A549 (cell line): ENCODE measurements around the gene ARFRP1. TPM values are rescaled to one million over a fixed set of nuclear protein-coding genes. Genes with fewer than 3 reads are reported as not detected.

Experiments
- ATAC-seq, 2 experiments: fragments of 200-7000 bp in 1 of 2; fragments of >200 bp in 1 of 2; cut with Nextera tagmentation in 1 of 2; cut with Tn5 transposase in 1 of 2; 3 replicates each; pipeline versions ENCODE4 v1.8.0 to v1.9.1; 2018 to 2020; ENCODE audit warnings: mild to moderate bottlenecking in 1 of 2, moderate library complexity in 1 of 2
- CTCF ChIA-PET: fragments of 300-600 bp; sonication (Branson Sonifier 250); formaldehyde crosslinking; extraction: SDS; loops from one replicate; lab custom pipeline; 2021; ENCODE audit warnings: antibody characterized with exemption, inconsistent platforms; lab: Yijun Ruan, JAX
- POLR2A ChIA-PET: fragments of 350-600 bp; formaldehyde crosslinking; extraction: SDS; loops from one replicate; lab custom pipeline; 2021; ENCODE audit warnings: antibody characterized with exemption, inconsistent platforms; lab: Yijun Ruan, JAX
- DNase-seq, 2 experiments: peaks; one replicate each; pipeline versions ENCODE4 v3.0.0 to v3.0.0-alpha.2; 2011 to 2016; ENCODE audit warnings: low read depth in 1 of 2, low spot score in 1 of 2
- FAIRE-seq: peaks from 2 replicates; lab custom pipeline; 2011; peaks lifted over from hg19 to GRCh38; lab: Jason Lieb, UNC
- H3K27ac ChIP-seq, 2 experiments: fragments of >200 bp; sonication (Bioruptor Twin); formaldehyde crosslinking; 3 replicates each; pipeline ENCODE4 v1.5.1; 2016 to 2017
- H3K4me1 ChIP-seq: fragments of >200 bp; sonication (Bioruptor Twin); formaldehyde crosslinking; 3 replicates; pipeline ENCODE4 v1.6.1; 2016
- H3K4me2 ChIP-seq: fragments of >200 bp; sonication (Bioruptor Twin); formaldehyde crosslinking; 3 replicates; pipeline ENCODE4 v1.6.1; 2016
- H3K4me3 ChIP-seq: fragments of >200 bp; sonication (Bioruptor Twin); formaldehyde crosslinking; 3 replicates; pipeline ENCODE4 v1.5.1; 2016
- H3K9me3 ChIP-seq: fragments of >200 bp; sonication (Bioruptor Twin); formaldehyde crosslinking; 3 replicates; pipeline ENCODE4 v1.6.1; 2016
- CBX2 ChIP-seq: fragments of 200-600 bp; sonication (generic); IDR thresholded peaks from 2 replicates; pipeline ENCODE4 v1.6.1; 2016; ENCODE audit warnings: low read depth, mild to moderate bottlenecking, borderline replicate concordance
- ESRRA ChIP-seq: fragments of 150-350 bp; IDR thresholded peaks from 2 replicates; pipeline ENCODE4 v1.6.1; 2014; ENCODE audit warnings: mild to moderate bottlenecking, low read length, borderline replicate concordance
- FOSB ChIP-seq: fragments of 250-450 bp; sonication (Bioruptor Pico); IDR thresholded peaks from 2 replicates; pipeline ENCODE4 v1.5.0; 2020; ENCODE audit warnings: mild to moderate bottlenecking, moderate library complexity
- FOXS1 ChIP-seq: fragments of 250-450 bp; sonication (Bioruptor Pico); IDR thresholded peaks from 2 replicates; pipeline ENCODE4 v1.5.0; 2020; ENCODE audit warnings: mild to moderate bottlenecking, moderate library complexity
- HDAC2 ChIP-seq: fragments of 200-600 bp; sonication (generic); IDR thresholded peaks from 2 replicates; pipeline ENCODE4 v1.6.1; 2016
- HEYL ChIP-seq: fragments of 250-450 bp; sonication (Bioruptor Pico); IDR thresholded peaks from 2 replicates; pipeline ENCODE4 v1.8.0; 2021; ENCODE audit warnings: mild to moderate bottlenecking, moderate library complexity
- HOXB13 ChIP-seq: fragments of 250-450 bp; sonication (Bioruptor Pico); IDR thresholded peaks from 2 replicates; pipeline ENCODE4 v1.5.0; 2020; ENCODE audit warnings: low read depth, mild to moderate bottlenecking, moderate library complexity
- HOXB5 ChIP-seq: fragments of 250-450 bp; sonication (Bioruptor Pico); IDR thresholded peaks from 2 replicates; pipeline ENCODE4 v1.5.0; 2020; ENCODE audit warnings: mild to moderate bottlenecking, moderate library complexity
- JUN ChIP-seq, 2 experiments: fragments of >200 bp; sonication (Bioruptor Twin); formaldehyde crosslinking; IDR thresholded peaks; 2 replicates in 1 of 2; 3 replicates in 1 of 2; pipeline ENCODE4 v1.6.1; 2016 to 2017
- KDM1A ChIP-seq: fragments of 200-600 bp; sonication (generic); IDR thresholded peaks from 2 replicates; pipeline ENCODE4 v1.6.1; 2016; ENCODE audit warnings: low read depth, mild to moderate bottlenecking
- KDM5A ChIP-seq: fragments of 200-600 bp; sonication (generic); IDR thresholded peaks from 2 replicates; pipeline ENCODE4 v1.6.1; 2016; ENCODE audit warnings: antibody characterized with exemption, mild to moderate bottlenecking
- MAZ ChIP-seq: fragments of 150-350 bp; IDR thresholded peaks from 2 replicates; pipeline ENCODE4 v1.6.1; 2014; ENCODE audit warnings: antibody characterized with exemption, low read depth, low read length, borderline replicate concordance
- NFE2L2 ChIP-seq: fragments of 150-350 bp; conservative IDR thresholded peaks from 2 replicates; pipeline ENCODE4 v1.6.1; 2014; ENCODE audit warnings: low read length
- PHF8 ChIP-seq: fragments of 200-600 bp; sonication (generic); IDR thresholded peaks from 2 replicates; pipeline ENCODE4 v1.6.1; 2016; ENCODE audit warnings: low read depth, mild to moderate bottlenecking, antibody characterized with exemption, moderate library complexity, borderline replicate concordance
- POLR2A ChIP-seq: IDR thresholded peaks from 2 replicates; pipeline ENCODE4 v1.6.1; 2012; ENCODE audit warnings: mild to moderate bottlenecking, low read length
- RAD21 ChIP-seq, 2 experiments: fragments of >200 bp in 1 of 2; sonication (Bioruptor Twin) in 1 of 2; formaldehyde crosslinking in 1 of 2; IDR thresholded peaks in 1 of 2; conservative IDR thresholded peaks in 1 of 2; 2 replicates in 1 of 2; 3 replicates in 1 of 2; pipeline ENCODE4 v1.6.1; 2012 to 2018; ENCODE audit warnings: inconsistent platforms in 1 of 2
- RFX5 ChIP-seq: fragments of 450-650 bp; IDR thresholded peaks from 2 replicates; pipeline ENCODE4 v1.7.1; 2014; ENCODE audit warnings: antibody characterized with exemption, mild to moderate bottlenecking, moderate library complexity
- RNF2 ChIP-seq: fragments of 200-600 bp; sonication (generic); IDR thresholded peaks from 2 replicates; pipeline ENCODE4 v1.6.1; 2016; ENCODE audit warnings: low read depth, mild to moderate bottlenecking, antibody characterized with exemption, moderate library complexity, borderline replicate concordance
- TFCP2L1 ChIP-seq: fragments of 250-450 bp; sonication (Bioruptor Pico); IDR thresholded peaks from 2 replicates; pipeline ENCODE4 v1.5.0; 2021; ENCODE audit warnings: mild to moderate bottlenecking
- ZFP36 ChIP-seq: fragments of 450-650 bp; IDR thresholded peaks from 2 replicates; pipeline ENCODE4 v1.6.1; 2014; ENCODE audit warnings: borderline replicate concordance; ENCODE audit not compliant: partially characterized antibody
- ZSCAN20 ChIP-seq: fragments of 250-450 bp; sonication (Bioruptor Pico); IDR thresholded peaks from 2 replicates; pipeline ENCODE4 v1.8.0; 2022; ENCODE audit warnings: mild to moderate bottlenecking, moderate library complexity
- WGBS: methylation state at CpG from one replicate; pipeline ENCODE4 v1.1.6; 2017; ENCODE audit errors: missing lambda C conversion rate; 5-methylcytosine and 5-hydroxymethylcytosine counted together
- polyA plus RNA-seq, 4 experiments: library from polyadenylated mRNA; depleted of rRNA in 3 of 4; stranded (reverse); fragments of >200 nt; fragmentation: RNase III in 1 of 4; extraction: RNeasy Plus Mini Kit Qiagen cat#74134 plus additional on column Dnase treatment in 1 of 4; gene quantifications; 2 replicates in 3 of 4; 3 replicates in 1 of 4; pipeline ENCODE4 v1.2.3, GENCODE V29; 2011 to 2017
- TF ChIP-seq, protein P1 (sequence below): fragments of 450-650 bp; IDR thresholded peaks from 2 replicates; pipeline ENCODE4 v1.6.1; 2014; ENCODE audit warnings: antibody characterized with exemption
- TF ChIP-seq, protein P2 (sequence below): fragments of 150-350 bp; IDR thresholded peaks from 2 replicates; pipeline ENCODE4 v1.6.1; 2014; ENCODE audit warnings: low read depth, mild to moderate bottlenecking, low read length
- TF ChIP-seq, protein P3 (sequence below): IDR thresholded peaks from 2 replicates; pipeline ENCODE4 v1.6.1; 2012
- TF ChIP-seq, protein P4 (sequence below): IDR thresholded peaks from 2 replicates; pipeline ENCODE4 v1.6.1; 2012; ENCODE audit warnings: low read depth, borderline replicate concordance
- TF ChIP-seq, protein P5 (sequence below): fragments of >200 bp; sonication (Bioruptor Twin); formaldehyde crosslinking; IDR thresholded peaks from 3 replicates; pipeline ENCODE4 v1.6.1; 2016
- TF ChIP-seq, protein P6 (sequence below): IDR thresholded peaks from 2 replicates; pipeline ENCODE4 v1.6.1; 2012

Gene ARFRP1
- polyA plus RNA-seq, 2 of the 4 experiments (the other 2 are of a cell fraction) = 25.1 to 29.7 TPM

DNA sequence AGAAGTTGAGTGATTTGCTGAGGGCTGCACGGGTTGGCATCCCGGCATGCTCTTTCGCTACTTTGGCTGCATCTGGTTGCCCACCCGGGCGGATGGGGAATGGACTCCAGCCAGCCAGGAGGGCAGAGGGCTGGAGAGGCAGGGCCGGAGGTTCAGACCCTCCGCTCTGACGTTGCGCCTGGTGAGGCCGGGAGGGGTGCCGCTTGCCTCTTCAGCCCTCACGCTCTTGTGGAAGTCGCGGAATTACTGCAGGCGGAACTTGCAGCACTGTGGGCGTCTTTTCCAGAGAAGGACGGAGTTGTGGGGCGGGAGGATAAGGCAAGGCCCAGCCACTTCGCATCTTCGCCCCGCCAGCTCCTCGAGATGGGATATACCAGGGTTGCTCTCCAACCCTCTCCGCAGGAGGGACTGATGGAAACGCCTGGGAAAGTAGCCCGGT, 49.0 kb downstream of the ARFRP1 start:
- Histone ChIP-seq H3K4me2 (peak overlapping the region; percentile 90), H3K27ac (peak overlapping the region; percentile 83 to 93), H3K4me3 (peak overlapping the region; percentile 74), H3K9me3 (no peaks in the 10 kb centered on the region), H3K4me1 (peaks cover 6% of the 10 kb centered on the region; the same call in 2 of the 3 replicates)
- 5% methylated on average over 24 of the region's 25 CpGs for WGBS
- CTCF ChIA-PET = interaction anchor here (1.2 to 2.0 kb wide), 2 partner anchors 30 to 121 kb away, joined by 4 to 7 read pairs; no protein-coding TSS in a partner anchor
- TF ChIP-seq CBX2 (no peak), JUN (IDR thresholded peaks at IDR 0.05) (no peak), ESRRA (no peak), HEYL (CRISPR knock-in tag) (no peak), ZSCAN20 (no peak), RFX5 (no peak), KDM1A (no peak), FOSB (CRISPR knock-in tag) (no peak), ZFP36 (no peak), RNF2 (no peak), NFE2L2 (no peak), TFCP2L1 (CRISPR knock-in tag) (no peak), PHF8 (no peak), HOXB5 (CRISPR knock-in tag) (no peak), POLR2A (no peak)
- TF ChIP-seq, protein P1, sequence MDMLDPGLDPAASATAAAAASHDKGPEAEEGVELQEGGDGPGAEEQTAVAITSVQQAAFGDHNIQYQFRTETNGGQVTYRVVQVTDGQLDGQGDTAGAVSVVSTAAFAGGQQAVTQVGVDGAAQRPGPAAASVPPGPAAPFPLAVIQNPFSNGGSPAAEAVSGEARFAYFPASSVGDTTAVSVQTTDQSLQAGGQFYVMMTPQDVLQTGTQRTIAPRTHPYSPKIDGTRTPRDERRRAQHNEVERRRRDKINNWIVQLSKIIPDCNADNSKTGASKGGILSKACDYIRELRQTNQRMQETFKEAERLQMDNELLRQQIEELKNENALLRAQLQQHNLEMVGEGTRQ = no peak
- TF ChIP-seq, protein P2, sequence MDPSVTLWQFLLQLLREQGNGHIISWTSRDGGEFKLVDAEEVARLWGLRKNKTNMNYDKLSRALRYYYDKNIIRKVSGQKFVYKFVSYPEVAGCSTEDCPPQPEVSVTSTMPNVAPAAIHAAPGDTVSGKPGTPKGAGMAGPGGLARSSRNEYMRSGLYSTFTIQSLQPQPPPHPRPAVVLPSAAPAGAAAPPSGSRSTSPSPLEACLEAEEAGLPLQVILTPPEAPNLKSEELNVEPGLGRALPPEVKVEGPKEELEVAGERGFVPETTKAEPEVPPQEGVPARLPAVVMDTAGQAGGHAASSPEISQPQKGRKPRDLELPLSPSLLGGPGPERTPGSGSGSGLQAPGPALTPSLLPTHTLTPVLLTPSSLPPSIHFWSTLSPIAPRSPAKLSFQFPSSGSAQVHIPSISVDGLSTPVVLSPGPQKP = no peak
- ATAC-seq (peak; percentile 51 to 53), FAIRE-seq (no peak), DNase-seq (no peak)
- POLR2A ChIA-PET = interaction anchor here (0.8 to 1.2 kb wide), 5 partner anchors 17 to 90 kb away, joined by 3 to 9 read pairs (median 5); partner anchors contain the start of genes ARFRP1, GMEB2 and ZGPAT

DNA sequence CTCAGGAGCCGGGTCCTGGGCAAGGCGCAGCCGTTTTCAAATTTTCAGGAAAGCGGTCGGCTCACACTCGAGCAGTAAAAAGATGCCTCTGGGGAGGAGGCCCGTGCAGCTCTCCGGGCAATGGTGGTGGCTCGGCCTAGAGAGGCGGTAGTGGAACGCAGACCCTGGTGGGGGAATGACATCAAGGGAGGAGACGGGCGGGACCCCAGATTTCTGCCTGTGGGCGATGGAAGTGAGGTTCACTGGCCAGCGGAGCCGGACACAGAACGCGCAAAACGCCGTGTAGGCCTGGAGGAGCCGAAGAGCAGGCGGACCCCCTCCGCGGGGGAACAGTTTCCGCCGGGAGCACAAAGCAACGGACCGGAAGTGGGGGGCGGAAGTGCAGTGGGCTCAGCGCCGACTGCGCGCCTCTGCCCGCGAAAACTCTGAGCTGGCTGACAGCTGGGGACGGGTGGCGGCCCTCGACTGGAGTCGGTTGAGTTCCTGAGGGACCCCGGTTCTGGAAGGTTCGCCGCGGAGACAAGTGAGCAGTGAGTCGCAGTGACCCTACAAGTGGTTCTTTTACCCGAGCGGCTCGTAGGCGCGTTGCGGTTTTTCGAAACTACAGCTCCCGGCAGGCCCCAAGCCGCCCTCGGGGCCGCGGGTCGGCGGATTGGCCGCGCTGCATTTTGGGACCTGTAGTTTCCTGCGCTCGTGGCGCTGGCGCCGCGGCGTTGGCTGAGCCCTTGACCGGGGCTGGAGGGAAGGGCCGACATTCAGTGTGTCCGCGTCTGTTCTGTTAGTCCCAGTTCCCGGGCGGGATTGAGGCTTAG, 49.6 kb downstream of the ARFRP1 start, which contains the start of gene RTEL1:
RTEL1 (plus strand) TSS at position 376 of the 812 bp plus-strand sequence. CDS start 1,091 bp downstream, outside the sequence.
- ATAC-seq = peak; percentile 95 to 98
- H3K27ac ChIP-seq = peak within 1 kb of the TSS; percentile 83 to 93
- DNase-seq = peak; percentile 92 to 97
- ChIA-PET CTCF (interaction anchor here (1.2 to 2.0 kb wide), 2 partner anchors 31 to 120 kb away, joined by 4 to 7 read pairs; no protein-coding TSS in a partner anchor), POLR2A (interaction anchor here (0.8 to 1.2 kb wide), 5 partner anchors 17 to 89 kb away, joined by 3 to 9 read pairs (median 5); partner anchors contain the start of genes ARFRP1, GMEB2 and ZGPAT)
- TF ChIP-seq, protein P3, sequence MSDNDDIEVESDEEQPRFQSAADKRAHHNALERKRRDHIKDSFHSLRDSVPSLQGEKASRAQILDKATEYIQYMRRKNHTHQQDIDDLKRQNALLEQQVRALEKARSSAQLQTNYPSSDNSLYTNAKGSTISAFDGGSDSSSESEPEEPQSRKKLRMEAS = peak; percentile 78
- peak; percentile 51; the same call in 1 of the 2 replicates for TF ChIP-seq RFX5
- TF ChIP-seq, protein P4, sequence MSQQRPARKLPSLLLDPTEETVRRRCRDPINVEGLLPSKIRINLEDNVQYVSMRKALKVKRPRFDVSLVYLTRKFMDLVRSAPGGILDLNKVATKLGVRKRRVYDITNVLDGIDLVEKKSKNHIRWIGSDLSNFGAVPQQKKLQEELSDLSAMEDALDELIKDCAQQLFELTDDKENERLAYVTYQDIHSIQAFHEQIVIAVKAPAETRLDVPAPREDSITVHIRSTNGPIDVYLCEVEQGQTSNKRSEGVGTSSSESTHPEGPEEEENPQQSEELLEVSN = peak; percentile 49; the same call in 1 of the 2 replicates
- TF ChIP-seq, protein P5, sequence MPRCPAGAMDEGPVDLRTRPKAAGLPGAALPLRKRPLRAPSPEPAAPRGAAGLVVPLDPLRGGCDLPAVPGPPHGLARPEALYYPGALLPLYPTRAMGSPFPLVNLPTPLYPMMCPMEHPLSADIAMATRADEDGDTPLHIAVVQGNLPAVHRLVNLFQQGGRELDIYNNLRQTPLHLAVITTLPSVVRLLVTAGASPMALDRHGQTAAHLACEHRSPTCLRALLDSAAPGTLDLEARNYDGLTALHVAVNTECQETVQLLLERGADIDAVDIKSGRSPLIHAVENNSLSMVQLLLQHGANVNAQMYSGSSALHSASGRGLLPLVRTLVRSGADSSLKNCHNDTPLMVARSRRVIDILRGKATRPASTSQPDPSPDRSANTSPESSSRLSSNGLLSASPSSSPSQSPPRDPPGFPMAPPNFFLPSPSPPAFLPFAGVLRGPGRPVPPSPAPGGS = 0 out of 3 replicates have a peak, but pooled peaks have one; percentile 50
- TF ChIP-seq JUN (IDR thresholded peaks at IDR 0.05) = peak; percentile 64 to 92
- peak; percentile 83 for TF ChIP-seq KDM5A
- TF ChIP-seq PHF8 = peak; percentile 61; the same call in 1 of the 2 replicates
- TF ChIP-seq, protein P6, sequence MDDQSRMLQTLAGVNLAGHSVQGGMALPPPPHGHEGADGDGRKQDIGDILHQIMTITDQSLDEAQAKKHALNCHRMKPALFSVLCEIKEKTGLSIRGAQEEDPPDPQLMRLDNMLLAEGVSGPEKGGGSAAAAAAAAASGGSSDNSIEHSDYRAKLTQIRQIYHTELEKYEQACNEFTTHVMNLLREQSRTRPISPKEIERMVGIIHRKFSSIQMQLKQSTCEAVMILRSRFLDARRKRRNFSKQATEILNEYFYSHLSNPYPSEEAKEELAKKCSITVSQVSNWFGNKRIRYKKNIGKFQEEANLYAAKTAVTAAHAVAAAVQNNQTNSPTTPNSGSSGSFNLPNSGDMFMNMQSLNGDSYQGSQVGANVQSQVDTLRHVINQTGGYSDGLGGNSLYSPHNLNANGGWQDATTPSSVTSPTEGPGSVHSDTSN = no peak
- TF ChIP-seq HDAC2 = no peak
- TF ChIP-seq HOXB13 (CRISPR knock-in tag) = 0 out of 2 replicates have a peak, but pooled peaks have one; percentile 53
- TF ChIP-seq FOXS1 (CRISPR knock-in tag) = peak; percentile 54; the same call in 1 of the 2 replicates
- peak; percentile 81; the same call in 1 of the 2 replicates for TF ChIP-seq MAZ
- no peak for TF ChIP-seq CBX2
- 0 out of 5 replicates have a peak, but pooled peaks have one; percentile 3 to 9 for TF ChIP-seq RAD21 (conservative IDR thresholded peaks at IDR 0.05 in 1 of 2, IDR thresholded peaks at IDR 0.05 in 1 of 2)
- no peak for TF ChIP-seq KDM1A
- H3K4me3 ChIP-seq = peak within 1 kb of the TSS; percentile 74
- no peak for FAIRE-seq
- H3K4me1 ChIP-seq = peaks cover 10% of the 10 kb centered on the region; the same call in 2 of the 3 replicates
- H3K9me3 ChIP-seq = no peaks in the 10 kb centered on the region
- peak within 1 kb of the TSS; percentile 90 for H3K4me2 ChIP-seq
- WGBS = 31% methylated on average over 29 of the region's 73 CpGs
